HT1080 (cell line): ENCODE data around the gene JKAMP. TPM values are rescaled to one million over a fixed set of nuclear protein-coding genes. Genes with fewer than 3 reads are reported as not detected.

ENCODE experiments used
- DNase-seq: peaks from one replicate; pipeline ENCODE4 v3.0.0-alpha.2; 2015; ENCODE audit warnings: low read depth
- total RNA-seq: library from RNA; depleted of rRNA; stranded (reverse); fragments of >200 nt; shearing (Covaris generic); gene quantifications from 2 replicates; pipeline ENCODE4 v1.2.3, GENCODE V29; 2014; rRNA removed

JKAMP gene
- total RNA-seq, 1 experiment from 2014 or later: 77.1 TPM

- DNase-seq: no peak
Observed at GRCh38 chr14:59537476-59537875, 53.2 kb downstream of the JKAMP start.

DNA sequence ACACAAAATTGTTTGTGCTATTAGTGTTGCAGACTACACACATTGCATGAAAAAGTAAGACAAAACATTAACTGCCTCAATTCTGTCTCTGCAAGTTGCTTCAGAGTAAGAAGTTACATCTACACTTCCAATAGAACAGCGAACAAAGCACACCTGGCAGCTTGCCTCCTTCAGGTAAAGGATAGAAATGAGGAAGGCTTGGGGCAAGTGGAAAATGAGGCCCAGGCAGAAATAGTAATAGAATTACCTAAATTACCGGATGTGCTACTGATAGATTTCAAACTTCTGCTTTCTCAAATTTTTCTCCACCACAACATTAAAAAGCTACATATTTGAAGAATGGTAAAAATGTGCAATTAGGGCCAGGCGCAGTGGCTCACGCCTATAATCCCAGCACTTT lies 54.6 kb downstream of the JKAMP start:
- DNase-seq: no peak

DNA sequence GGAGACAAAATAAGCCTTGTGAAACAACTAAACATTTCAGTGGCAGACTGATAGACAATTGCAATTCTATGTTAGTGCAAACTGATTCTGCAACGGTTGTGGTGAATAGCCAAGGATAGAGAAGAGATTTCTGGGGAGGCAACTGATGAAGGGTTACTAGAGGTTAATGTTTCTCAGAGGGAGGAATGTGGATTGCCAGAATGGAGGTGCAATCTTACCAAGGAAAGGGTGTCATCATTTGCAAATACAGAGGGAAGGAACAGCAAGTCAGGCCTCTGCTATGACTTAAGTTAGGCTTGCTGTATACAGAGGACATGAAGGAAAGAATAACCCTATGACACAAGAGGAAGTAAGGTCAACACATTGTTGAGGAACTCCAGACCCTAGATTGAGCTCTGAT lies 56.5 kb downstream of the JKAMP start:
- no peak for DNase-seq

GRCh38 chr14:59541731-59542130 lies 57.4 kb downstream of the JKAMP start:
- no peak for DNase-seq

DNA sequence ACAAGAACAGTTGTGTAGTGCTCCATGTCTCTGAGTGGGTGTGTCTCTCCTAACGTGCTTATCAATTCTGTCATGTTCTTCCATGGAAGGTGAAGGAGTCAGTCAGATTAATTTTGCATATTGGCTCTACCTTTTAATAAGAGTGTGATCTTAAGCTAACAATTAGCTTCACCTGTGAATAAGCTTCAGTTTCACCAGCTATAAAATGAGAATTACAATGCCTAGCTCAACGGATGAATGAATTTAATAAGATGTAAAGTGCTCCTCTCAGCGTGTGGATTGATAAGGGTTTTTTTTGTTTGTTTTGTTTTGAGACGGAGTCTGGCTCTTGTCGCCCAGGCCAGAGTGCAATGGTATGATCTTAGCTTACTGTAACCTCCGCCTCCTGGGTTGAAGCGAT lies 59.6 kb downstream of the JKAMP start:
- DNase-seq: no peak

- no peak for DNase-seq
Observed at GRCh38 chr14:59547310-59547709, 63.0 kb downstream of the JKAMP start.

Other genes starting within 250 kb of the JKAMP start
- gene GPR135, start 19.1 kb upstream of the JKAMP start, total RNA-seq: 0.84 and 1.0 TPM in 2 replicates
- 39.9 and 41.6 TPM in 2 replicates for gene L3HYPDH, start 109 bp upstream of the JKAMP start, total RNA-seq
- gene CCDC175, start 92.3 kb downstream of the JKAMP start, total RNA-seq: not detected in 2 replicates